ENCODE results near the gene SPATS2L. TPM values are rescaled to one million over a fixed set of nuclear protein-coding genes. Genes with fewer than 3 reads are reported as not detected.

Gene SPATS2L
- total and polyA plus RNA-seq, 2 of the 13 experiments (the other 11 are each of a cell fraction or from before 2014, with no cell fraction given), result 154 to 212 TPM

- ChIA-PET POLR2A (interaction anchor here (2.1 kb wide), 1 partner anchor 45 kb away, joined by 7 read pairs; no protein-coding TSS in a partner anchor), CTCF (ENCODE audit: low intra/inter-chr PET ratio, low total read pairs) (no interaction called here)
- Histone ChIP-seq H3K4me3 (replicated peaks in 1 of 3; ENCODE audit: insufficient read depth in 1 of 3, low read depth in 2 of 3, low read length in 3 of 3) (no peak overlapping the region), H2AFZ (ENCODE audit: low read length) (no peak overlapping the region), H3K36me3 (replicated peaks in 1 of 2; ENCODE audit: control insufficient read depth in 1 of 2, insufficient read depth in 2 of 2, low read length in 2 of 2) (peaks cover 14 to 47% of the 10 kb centered on the region in 2 experiments), H3K79me2 (ENCODE audit: insufficient read depth, low read length) (peaks cover 97% of the 10 kb centered on the region), H3K27ac (ENCODE audit: extremely low read length, insufficient read depth, low read length) (no peak overlapping the region), H3K27me3 (ENCODE audit: control insufficient read depth in 1 of 2, insufficient read depth in 2 of 2, low read length in 2 of 2) (no peaks in the 10 kb centered on the region), H3K4me2 (ENCODE audit: low read depth, low read length) (no peak overlapping the region), H3K9me3 (ENCODE audit: low read length) (no peaks in the 10 kb centered on the region), H3K4me1 (ENCODE audit: insufficient read depth, low read length) (peaks cover 42% of the 10 kb centered on the region), H4K20me1 (ENCODE audit: insufficient read depth, low read length) (peaks cover 49% of the 10 kb centered on the region), H3K9ac (ENCODE audit: insufficient read depth, low read depth, low read length) (no peak overlapping the region)
- DNase-seq (ENCODE audit: low spot score) (no peak), ATAC-seq (no peak), FAIRE-seq (peak; percentile 12)
- TF ChIP-seq CBX2 (IDR thresholded peaks at IDR 0.05; ENCODE audit: low read depth, low read length) (no peak), CBX2 (CRISPR knock-in tag; IDR thresholded peaks at IDR 0.05; ENCODE audit: low read depth) (no peak), RBM22 (optimal IDR thresholded peaks at IDR 0.05; ENCODE audit: low read length) (peak; percentile 88), RFXANK (CRISPR knock-in tag; IDR thresholded peaks at IDR 0.05) (no peak)
- in situ Hi-C loops (cut with HindIII; ENCODE audit: extremely low pct_ligation_motif_present, low pct_unique_long_range_greater_than_20kb) (no loop called here), intact Hi-C loops (cut with micrococcal nuclease; ENCODE audit: unreplicated experiment) (loop anchor here (5.0 kb wide), 1 partner anchor 34 kb away; no protein-coding TSS in a partner anchor)
- no TSS peak for BruUV-seq (replicated peaks)
- 100% methylated on average over 1 of the region's 1 CpG for WGBS (ENCODE audit: low lambda C conversion rate)
Observed at GRCh38 chr2:200350850-200351285, 44.4 kb downstream of the SPATS2L start.

- POLR2A ChIA-PET, result interaction anchor here (0.8 to 2.1 kb wide), 3 partner anchors 12 to 46 kb away, joined by 4 to 7 read pairs (median 5); no protein-coding TSS in a partner anchor
Observed at GRCh38 chr2:200351815-200352214, 45.3 kb downstream of the SPATS2L start.

More at GRCh38 chr2:200351815-200352214, 45.3 kb downstream of the SPATS2L start:
- peaks cover 14 to 52% of the 10 kb centered on the region in 2 experiments for H3K36me3 ChIP-seq (replicated peaks in 1 of 2; ENCODE audit: control insufficient read depth in 1 of 2, insufficient read depth in 2 of 2, low read length in 2 of 2)
- H3K4me1 ChIP-seq (ENCODE audit: insufficient read depth, low read length), result peaks cover 49% of the 10 kb centered on the region
- TF ChIP-seq ZNF770 (CRISPR knock-in tag; IDR thresholded peaks at IDR 0.05), result no peak
- TF ChIP-seq RBM22 (optimal IDR thresholded peaks at IDR 0.05; ENCODE audit: low read length), result peak; percentile 76
- TF ChIP-seq MLLT10 (CRISPR knock-in tag; IDR thresholded peaks at IDR 0.05), result no peak
- 0 out of 2 replicates have a peak, but pooled peaks have one; percentile 50 for TF ChIP-seq POLR2AphosphoS2 (IDR thresholded peaks at IDR 0.05; ENCODE audit: low read depth, low read length)
- no peak overlapping the region for H3K27ac ChIP-seq (ENCODE audit: extremely low read length, insufficient read depth, low read length)
- H4K20me1 ChIP-seq (ENCODE audit: insufficient read depth, low read length), result peaks cover 51% of the 10 kb centered on the region
- H3K9ac ChIP-seq (ENCODE audit: insufficient read depth, low read depth, low read length), result no peak overlapping the region
- FAIRE-seq, result no peak
- no peak overlapping the region for H2AFZ ChIP-seq (ENCODE audit: low read length)
- CTCF ChIA-PET (ENCODE audit: low intra/inter-chr PET ratio, low total read pairs), result no interaction called here
- intact Hi-C loops (cut with micrococcal nuclease; ENCODE audit: unreplicated experiment), result loop anchor here (5.0 kb wide), 1 partner anchor 35 kb away; no protein-coding TSS in a partner anchor
- 97% methylated on average over 2 of the region's 2 CpGs for WGBS (ENCODE audit: low lambda C conversion rate)
- in situ Hi-C loops (cut with HindIII; ENCODE audit: extremely low pct_ligation_motif_present, low pct_unique_long_range_greater_than_20kb), result no loop called here
- H3K9me3 ChIP-seq (ENCODE audit: low read length), result no peaks in the 10 kb centered on the region
- no TSS peak for BruUV-seq (replicated peaks)
- H3K79me2 ChIP-seq (ENCODE audit: insufficient read depth, low read length), result peaks cover 97% of the 10 kb centered on the region
- no peak overlapping the region for H3K4me2 ChIP-seq (ENCODE audit: low read depth, low read length)
- ATAC-seq, result no peak
- no peak for DNase-seq (ENCODE audit: low spot score)
- H3K27me3 ChIP-seq (ENCODE audit: control insufficient read depth in 1 of 2, insufficient read depth in 2 of 2, low read length in 2 of 2), result no peaks in the 10 kb centered on the region
- no peak overlapping the region for H3K4me3 ChIP-seq (replicated peaks in 1 of 3; ENCODE audit: insufficient read depth in 1 of 3, low read depth in 2 of 3, low read length in 3 of 3)
